ENCODE data around the gene ZNF738.

Gene ZNF738

DNA sequence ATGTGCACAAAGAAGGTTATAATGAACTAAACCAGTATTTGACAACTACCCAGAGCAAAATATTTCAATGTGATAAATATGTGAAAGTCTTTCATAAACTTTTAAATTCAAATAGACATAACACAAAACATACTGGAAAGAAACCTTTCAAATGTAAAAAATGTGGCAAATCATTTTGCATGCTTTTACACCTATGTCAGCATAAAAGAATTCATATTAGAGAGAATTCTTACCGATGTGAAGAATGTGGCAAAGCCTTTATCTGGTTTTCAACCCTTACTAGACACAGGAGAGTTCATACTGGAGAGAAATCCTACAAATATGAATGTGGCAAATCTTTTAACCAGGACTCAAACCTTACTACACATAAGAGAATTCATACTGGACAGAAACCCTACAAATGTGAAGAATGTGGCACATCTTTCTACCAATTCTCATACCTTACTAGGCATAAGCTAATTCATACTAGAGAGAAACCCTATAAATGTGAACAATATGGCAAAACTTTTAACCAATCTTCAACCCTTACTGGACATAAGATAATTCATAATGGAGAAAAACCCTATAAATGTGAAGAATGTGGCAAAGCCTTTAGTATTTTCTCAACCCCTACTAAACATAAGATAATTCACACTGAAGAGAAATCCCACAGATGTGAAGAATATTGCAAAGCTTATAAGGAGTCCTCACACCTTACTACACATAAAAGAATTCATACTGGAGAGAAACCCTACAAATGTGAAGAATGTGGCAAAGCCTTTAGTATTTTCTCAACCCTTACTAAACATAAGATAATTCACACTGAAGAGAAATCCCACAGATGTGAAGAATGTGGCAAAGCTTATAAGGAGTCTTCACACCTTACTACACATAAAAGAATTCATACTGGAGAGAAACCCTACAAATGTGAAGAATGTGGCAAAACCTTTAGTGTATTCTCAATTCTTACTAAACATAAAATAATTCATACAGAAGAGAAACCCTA lies 64.5 kb downstream of the ZNF738 start:
- peaks cover 3% of the 10 kb centered on the region for H3K36me3 ChIP-seq
- peaks cover 26% of the 10 kb centered on the region for H3K9me3 ChIP-seq (ENCODE audit: severe bottlenecking)
- DNase-seq: no peak
- no peaks in the 10 kb centered on the region for H3K27me3 ChIP-seq (ENCODE audit: insufficient read depth, low read depth, severe bottlenecking)
- no peak overlapping the region for H3K4me3 ChIP-seq (ENCODE audit: low read depth, low read length)
- TF ChIP-seq, protein P1, sequence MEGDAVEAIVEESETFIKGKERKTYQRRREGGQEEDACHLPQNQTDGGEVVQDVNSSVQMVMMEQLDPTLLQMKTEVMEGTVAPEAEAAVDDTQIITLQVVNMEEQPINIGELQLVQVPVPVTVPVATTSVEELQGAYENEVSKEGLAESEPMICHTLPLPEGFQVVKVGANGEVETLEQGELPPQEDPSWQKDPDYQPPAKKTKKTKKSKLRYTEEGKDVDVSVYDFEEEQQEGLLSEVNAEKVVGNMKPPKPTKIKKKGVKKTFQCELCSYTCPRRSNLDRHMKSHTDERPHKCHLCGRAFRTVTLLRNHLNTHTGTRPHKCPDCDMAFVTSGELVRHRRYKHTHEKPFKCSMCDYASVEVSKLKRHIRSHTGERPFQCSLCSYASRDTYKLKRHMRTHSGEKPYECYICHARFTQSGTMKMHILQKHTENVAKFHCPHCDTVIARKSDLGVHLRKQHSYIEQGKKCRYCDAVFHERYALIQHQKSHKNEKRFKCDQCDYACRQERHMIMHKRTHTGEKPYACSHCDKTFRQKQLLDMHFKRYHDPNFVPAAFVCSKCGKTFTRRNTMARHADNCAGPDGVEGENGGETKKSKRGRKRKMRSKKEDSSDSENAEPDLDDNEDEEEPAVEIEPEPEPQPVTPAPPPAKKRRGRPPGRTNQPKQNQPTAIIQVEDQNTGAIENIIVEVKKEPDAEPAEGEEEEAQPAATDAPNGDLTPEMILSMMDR (IDR thresholded peaks at IDR 0.05; ENCODE audit: low read depth, low read length): no peak
- no peak overlapping the region for H3K27ac ChIP-seq
